HepG2 (cell line): ENCODE data around the gene TEAD3. TPM values are rescaled to one million over a fixed set of nuclear protein-coding genes. Genes with fewer than 3 reads are reported as not detected.
A peak's percentile ranks its signal among the peaks of the same experiment; 100 is the strongest.

ENCODE experiments used
- CENPX ChIP-seq: sonication (generic); formaldehyde crosslinking; IDR thresholded peaks from 2 replicates; pipeline ENCODE4 v1.9.0; 2021; ENCODE audit warnings: mild to moderate bottlenecking, missing genetic modification reagents, moderate library complexity
- PATZ1 ChIP-seq: sonication (generic); formaldehyde crosslinking; IDR thresholded peaks from 2 replicates; pipeline ENCODE4 v1.4.0; 2020; ENCODE audit warnings: missing genetic modification reagents
- RARG ChIP-seq: sonication (generic); formaldehyde crosslinking; IDR thresholded peaks from 2 replicates; pipeline ENCODE4 v1.4.0; 2020; ENCODE audit warnings: low read depth, mild to moderate bottlenecking, missing genetic modification reagents
- REPIN1 ChIP-seq: sonication (generic); formaldehyde crosslinking; IDR thresholded peaks from 2 replicates; pipeline ENCODE4 v1.8.0; 2022; ENCODE audit warnings: missing genetic modification reagents, low read depth, mild to moderate bottlenecking, borderline replicate concordance
- TEAD2 ChIP-seq: sonication (generic); formaldehyde crosslinking; IDR thresholded peaks from 2 replicates; pipeline ENCODE4 v1.9.0; 2021; ENCODE audit warnings: missing genetic modification reagents
- ZBTB49 ChIP-seq: sonication (generic); formaldehyde crosslinking; IDR thresholded peaks from 2 replicates; pipeline ENCODE4 v1.4.0; 2020; ENCODE audit warnings: missing genetic modification reagents, borderline replicate concordance
- ZNF121 ChIP-seq: sonication (generic); formaldehyde crosslinking; IDR thresholded peaks from 2 replicates; pipeline ENCODE4 v1.5.0; 2020; ENCODE audit warnings: mild to moderate bottlenecking, missing genetic modification reagents
- ZNF274 ChIP-seq: sonication (generic); formaldehyde crosslinking; IDR thresholded peaks from 2 replicates; pipeline ENCODE4 v1.5.1; 2020; ENCODE audit warnings: mild to moderate bottlenecking, missing genetic modification reagents
- ZNF30 ChIP-seq: sonication (generic); formaldehyde crosslinking; IDR thresholded peaks from 2 replicates; pipeline ENCODE4 v1.5.0; 2020; ENCODE audit warnings: mild to moderate bottlenecking, missing genetic modification reagents
- ZNF331 ChIP-seq: sonication (generic); formaldehyde crosslinking; IDR thresholded peaks from 2 replicates; pipeline ENCODE4 v1.4.0; 2020; ENCODE audit warnings: missing genetic modification reagents
- ZNF503 ChIP-seq: sonication (generic); formaldehyde crosslinking; IDR thresholded peaks from 2 replicates; pipeline ENCODE4 v1.4.0; 2020; ENCODE audit warnings: missing genetic modification reagents
- ZSCAN29 ChIP-seq: sonication (generic); formaldehyde crosslinking; conservative IDR thresholded peaks from 2 replicates; pipeline ENCODE4 v1.4.0; 2020; ENCODE audit warnings: mild to moderate bottlenecking, missing genetic modification reagents
- polyA plus RNA-seq, 8 experiments: library from polyadenylated mRNA; depleted of rRNA in 3 of 8; stranded (reverse) in 7 of 8; unstranded in 1 of 8; fragments of >200 nt; fragmentation: Illumina TruSeq in 4 of 8; extraction: Trizol in 4 of 8; gene quantifications; 2 replicates each; pipeline versions ENCODE4 v1.2.1 to v1.2.3, GENCODE V29; 2011 to 2016; ENCODE audit warnings: low read depth in 4 of 8, missing spikeins in 1 of 8, mixed read lengths in 1 of 8; ENCODE audit not compliant: insufficient read depth in 1 of 8
- total RNA-seq, 5 experiments: library from RNA; depleted of rRNA; stranded (reverse); fragments of >200 nt; fragmentation: Illumina TruSeq; extraction: Trizol; gene quantifications; 2 replicates each; pipeline ENCODE4 v1.2.3, GENCODE V29; 2016; ENCODE audit warnings: low read depth in 1 of 5
- TF ChIP-seq, protein P1 (sequence below), 2 experiments: fragments of 450-650 bp in 1 of 2; sonication (generic) in 1 of 2; formaldehyde crosslinking; IDR thresholded peaks; 2 replicates each; pipeline versions ENCODE4 v1.5.0 to v1.8.0; 2020 to 2022; ENCODE audit warnings: mild to moderate bottlenecking in 1 of 2, missing genetic modification reagents in 1 of 2
- TF ChIP-seq, protein P2 (sequence below): sonication (generic); formaldehyde crosslinking; IDR thresholded peaks from 2 replicates; pipeline ENCODE4 v1.4.0; 2020; ENCODE audit warnings: missing genetic modification reagents

Gene TEAD3
- total and polyA plus RNA-seq, 2 of the 13 experiments (the other 11 are each of a cell fraction or from before 2014, with no cell fraction given) = 15.1 to 16.5 TPM

DNA sequence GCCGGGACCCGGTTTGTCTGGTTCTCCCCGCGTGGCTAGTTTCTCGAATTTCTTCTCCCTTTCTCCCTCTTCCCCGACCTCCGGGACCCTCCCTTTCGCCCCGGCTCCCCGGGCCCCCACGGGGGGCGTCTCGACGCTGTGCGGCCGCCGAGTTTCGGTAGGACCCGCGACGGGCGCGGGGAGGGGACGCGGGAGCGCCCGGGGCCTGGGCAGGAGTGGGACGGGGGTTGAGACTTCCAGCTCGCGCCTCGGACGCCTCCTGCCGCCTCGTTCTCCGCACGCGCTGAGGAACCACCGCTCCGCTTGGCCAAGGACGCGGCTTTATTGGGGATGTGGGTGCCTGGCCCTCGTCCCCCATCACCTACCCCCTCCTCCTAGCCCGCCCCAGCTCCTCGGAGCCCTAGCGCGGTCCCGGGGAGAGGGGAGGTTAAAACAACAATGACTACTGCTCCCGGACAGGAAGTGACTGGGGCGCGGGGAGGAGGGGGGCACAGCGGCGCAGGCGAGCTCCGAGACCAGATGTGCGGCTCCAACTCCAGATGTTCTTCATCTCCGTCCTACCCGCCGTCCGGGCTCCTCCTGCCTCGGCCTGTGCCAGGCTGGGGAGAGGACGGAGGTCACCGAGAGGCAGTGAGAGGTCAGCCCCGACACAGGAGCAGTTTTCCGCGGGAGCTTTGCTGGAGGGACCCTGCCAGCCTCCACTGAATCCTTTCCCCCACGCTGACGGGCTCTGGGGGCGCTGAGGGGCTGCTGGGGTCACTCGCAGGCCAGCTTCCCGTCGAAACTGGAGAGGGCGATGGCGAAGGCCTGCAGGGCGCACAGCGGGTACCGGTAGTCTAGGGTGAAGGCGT, 917 bp upstream of the TEAD3 start (continued):
- TF ChIP-seq ZNF503 (CRISPR knock-in tag) (peak; percentile 29; the same call in 1 of the 2 replicates), TEAD2 (CRISPR knock-in tag) (peak; percentile 95), ZNF331 (CRISPR knock-in tag) (peak; percentile 66; the same call in 1 of the 2 replicates), ZNF30 (CRISPR knock-in tag) (peak; percentile 97), ZSCAN29 (CRISPR knock-in tag) (no peak), ZNF274 (CRISPR knock-in tag) (peak; percentile 95), ZBTB49 (peak; percentile 92), RARG (CRISPR knock-in tag) (0 out of 2 replicates have a peak, but pooled peaks have one; percentile 76), REPIN1 (CRISPR knock-in tag) (peak; percentile 67), CENPX (CRISPR knock-in tag) (no peak), PATZ1 (peak; percentile 85), ZNF121 (CRISPR knock-in tag) (no peak; the same call in 1 of the 2 replicates)
- TF ChIP-seq, protein P1, sequence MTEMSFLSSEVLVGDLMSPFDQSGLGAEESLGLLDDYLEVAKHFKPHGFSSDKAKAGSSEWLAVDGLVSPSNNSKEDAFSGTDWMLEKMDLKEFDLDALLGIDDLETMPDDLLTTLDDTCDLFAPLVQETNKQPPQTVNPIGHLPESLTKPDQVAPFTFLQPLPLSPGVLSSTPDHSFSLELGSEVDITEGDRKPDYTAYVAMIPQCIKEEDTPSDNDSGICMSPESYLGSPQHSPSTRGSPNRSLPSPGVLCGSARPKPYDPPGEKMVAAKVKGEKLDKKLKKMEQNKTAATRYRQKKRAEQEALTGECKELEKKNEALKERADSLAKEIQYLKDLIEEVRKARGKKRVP (CRISPR knock-in tag; IDR thresholded peaks at IDR 0.05) = peak in 1 of 2 experiments; percentile 39; a peak in 1 of 4 replicates
- TF ChIP-seq, protein P2, sequence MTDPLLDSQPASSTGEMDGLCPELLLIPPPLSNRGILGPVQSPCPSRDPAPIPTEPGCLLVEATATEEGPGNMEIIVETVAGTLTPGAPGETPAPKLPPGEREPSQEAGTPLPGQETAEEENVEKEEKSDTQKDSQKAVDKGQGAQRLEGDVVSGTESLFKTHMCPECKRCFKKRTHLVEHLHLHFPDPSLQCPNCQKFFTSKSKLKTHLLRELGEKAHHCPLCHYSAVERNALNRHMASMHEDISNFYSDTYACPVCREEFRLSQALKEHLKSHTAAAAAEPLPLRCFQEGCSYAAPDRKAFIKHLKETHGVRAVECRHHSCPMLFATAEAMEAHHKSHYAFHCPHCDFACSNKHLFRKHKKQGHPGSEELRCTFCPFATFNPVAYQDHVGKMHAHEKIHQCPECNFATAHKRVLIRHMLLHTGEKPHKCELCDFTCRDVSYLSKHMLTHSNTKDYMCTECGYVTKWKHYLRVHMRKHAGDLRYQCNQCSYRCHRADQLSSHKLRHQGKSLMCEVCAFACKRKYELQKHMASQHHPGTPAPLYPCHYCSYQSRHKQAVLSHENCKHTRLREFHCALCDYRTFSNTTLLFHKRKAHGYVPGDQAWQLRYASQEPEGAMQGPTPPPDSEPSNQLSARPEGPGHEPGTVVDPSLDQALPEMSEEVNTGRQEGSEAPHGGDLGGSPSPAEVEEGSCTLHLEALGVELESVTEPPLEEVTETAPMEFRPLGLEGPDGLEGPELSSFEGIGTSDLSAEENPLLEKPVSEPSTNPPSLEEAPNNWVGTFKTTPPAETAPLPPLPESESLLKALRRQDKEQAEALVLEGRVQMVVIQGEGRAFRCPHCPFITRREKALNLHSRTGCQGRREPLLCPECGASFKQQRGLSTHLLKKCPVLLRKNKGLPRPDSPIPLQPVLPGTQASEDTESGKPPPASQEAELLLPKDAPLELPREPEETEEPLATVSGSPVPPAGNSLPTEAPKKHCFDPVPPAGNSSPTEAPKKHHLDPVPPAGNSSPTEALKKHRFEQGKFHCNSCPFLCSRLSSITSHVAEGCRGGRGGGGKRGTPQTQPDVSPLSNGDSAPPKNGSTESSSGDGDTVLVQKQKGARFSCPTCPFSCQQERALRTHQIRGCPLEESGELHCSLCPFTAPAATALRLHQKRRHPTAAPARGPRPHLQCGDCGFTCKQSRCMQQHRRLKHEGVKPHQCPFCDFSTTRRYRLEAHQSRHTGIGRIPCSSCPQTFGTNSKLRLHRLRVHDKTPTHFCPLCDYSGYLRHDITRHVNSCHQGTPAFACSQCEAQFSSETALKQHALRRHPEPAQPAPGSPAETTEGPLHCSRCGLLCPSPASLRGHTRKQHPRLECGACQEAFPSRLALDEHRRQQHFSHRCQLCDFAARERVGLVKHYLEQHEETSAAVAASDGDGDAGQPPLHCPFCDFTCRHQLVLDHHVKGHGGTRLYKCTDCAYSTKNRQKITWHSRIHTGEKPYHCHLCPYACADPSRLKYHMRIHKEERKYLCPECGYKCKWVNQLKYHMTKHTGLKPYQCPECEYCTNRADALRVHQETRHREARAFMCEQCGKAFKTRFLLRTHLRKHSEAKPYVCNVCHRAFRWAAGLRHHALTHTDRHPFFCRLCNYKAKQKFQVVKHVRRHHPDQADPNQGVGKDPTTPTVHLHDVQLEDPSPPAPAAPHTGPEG = peak; percentile 89
